Gastrocnemius medialis (tissue), 4 donors: ENCODE measurements around the gene RASA3. TPM values are rescaled to one million over a fixed set of nuclear protein-coding genes. Genes with fewer than 3 reads are reported as not detected.
A peak's percentile ranks its signal among the peaks of the same experiment; 100 is the strongest.

ENCODE experiments used
- ATAC-seq, 2 donors: fragments of 150-250 bp; one replicate each; pipeline ENCODE4 v1.9.1; 2016
- DNase-seq, 2 donors: peaks; one replicate each; pipeline ENCODE4 v3.0.0-alpha.2; 2019
- H3K27ac ChIP-seq, 4 donors: fragments of 200-600 bp; sonication (generic); 1 replicate in 1 of 4; 2 replicates in 3 of 4; pipeline ENCODE4 v1.5.1; 2016 to 2018; ENCODE audit warnings: mild to moderate bottlenecking in 2 of 4, moderate library complexity in 1 of 4
- H3K27me3 ChIP-seq, 3 donors: fragments of 200-600 bp; sonication (generic) in 2 of 3; 1 replicate in 1 of 3; 2 replicates in 2 of 3; pipeline versions ENCODE4 v1.5.1 to v1.6.0; 2016 to 2019; ENCODE audit warnings: mild to moderate bottlenecking in 1 of 3, moderate library complexity in 1 of 3
- H3K36me3 ChIP-seq, 2 donors: fragments of 200-600 bp; sonication (generic) in 1 of 2; one replicate each; pipeline ENCODE4 v1.5.1; 2017 to 2018
- H3K4me1 ChIP-seq, 2 donors: fragments of 200-600 bp; sonication (generic) in 1 of 2; one replicate each; pipeline ENCODE4 v1.5.1; 2016 to 2017; ENCODE audit warnings: mild to moderate bottlenecking in 2 of 2
- H3K4me3 ChIP-seq, 4 donors: fragments of 200-600 bp; sonication (generic) in 3 of 4; 1 replicate in 1 of 4; 2 replicates in 3 of 4; pipeline ENCODE4 v1.5.1; 2016 to 2019; ENCODE audit warnings: mild to moderate bottlenecking in 2 of 4
- H3K9me3 ChIP-seq, 3 donors: fragments of 200-600 bp; sonication (generic) in 2 of 3; 1 replicate in 1 of 3; 2 replicates in 2 of 3; pipeline ENCODE4 v1.5.1; 2016 to 2019
- CTCF ChIP-seq, 5 experiments: fragments of 450-650 bp in 3 of 5; fragments of 200-600 bp in 2 of 5; sonication (generic) in 2 of 5; IDR thresholded peaks in 4 of 5; conservative IDR thresholded peaks in 1 of 5; 1 replicate in 4 of 5; 2 replicates in 1 of 5; pipeline ENCODE4 v1.5.1; 2016 to 2019; ENCODE audit warnings: antibody characterized with exemption in 5 of 5, mild to moderate bottlenecking in 3 of 5, moderate library complexity in 3 of 5
- POLR2A ChIP-seq, 2 donors: fragments of 450-650 bp; IDR thresholded peaks; one replicate each; pipeline ENCODE4 v1.6.1; 2017; ENCODE audit warnings: antibody characterized with exemption in 2 of 2, mild to moderate bottlenecking in 2 of 2, moderate library complexity in 2 of 2
- in situ Hi-C, 4 donors: fragments of 200-750 bp; cut with MboI; loops; one replicate each; pipeline versions ENCODE4 v1.15.0 to v1.8.0; 2017; ENCODE audit warnings: low sequenced_read_pairs in 4 of 4
- intact Hi-C: fragments of 100-400 bp; cut with DNase I; formaldehyde crosslinking; loops from one replicate; pipeline ENCODE4 v1.15.1; 2023; ENCODE audit warnings: low total_unique reads
- total RNA-seq, 4 donors: library from RNA; depleted of rRNA; stranded (reverse); fragments of >200 nt; gene quantifications; one replicate each; pipeline versions ENCODE4 v1.1.0 to v1.2.3, GENCODE V29; 2016

RASA3 gene
- total RNA-seq, 4 donors from 2014 or later = 3.4 to 22.2 (median 10.8) TPM

GRCh38 chr13:114087430-114087829 lies 45.0 kb downstream of the RASA3 start:
- intact Hi-C loops = no loop called here
- Histone ChIP-seq H3K27me3 (no peaks in the 10 kb centered on the region), H3K4me3 (no peak overlapping the region), H3K9me3 (no peaks in the 10 kb centered on the region), H3K27ac (no peak overlapping the region), H3K4me1 (no peaks in the 10 kb centered on the region), H3K36me3 (no peaks in the 10 kb centered on the region)
- in situ Hi-C loops = no loop called here
- ATAC-seq (no peak), DNase-seq (no peak)
- TF ChIP-seq CTCF (IDR thresholded peaks at IDR 0.05 in 4 of 5, conservative IDR thresholded peaks at IDR 0.05 in 1 of 5) (no peak), POLR2A (IDR thresholded peaks at IDR 0.05) (no peak)

DNA sequence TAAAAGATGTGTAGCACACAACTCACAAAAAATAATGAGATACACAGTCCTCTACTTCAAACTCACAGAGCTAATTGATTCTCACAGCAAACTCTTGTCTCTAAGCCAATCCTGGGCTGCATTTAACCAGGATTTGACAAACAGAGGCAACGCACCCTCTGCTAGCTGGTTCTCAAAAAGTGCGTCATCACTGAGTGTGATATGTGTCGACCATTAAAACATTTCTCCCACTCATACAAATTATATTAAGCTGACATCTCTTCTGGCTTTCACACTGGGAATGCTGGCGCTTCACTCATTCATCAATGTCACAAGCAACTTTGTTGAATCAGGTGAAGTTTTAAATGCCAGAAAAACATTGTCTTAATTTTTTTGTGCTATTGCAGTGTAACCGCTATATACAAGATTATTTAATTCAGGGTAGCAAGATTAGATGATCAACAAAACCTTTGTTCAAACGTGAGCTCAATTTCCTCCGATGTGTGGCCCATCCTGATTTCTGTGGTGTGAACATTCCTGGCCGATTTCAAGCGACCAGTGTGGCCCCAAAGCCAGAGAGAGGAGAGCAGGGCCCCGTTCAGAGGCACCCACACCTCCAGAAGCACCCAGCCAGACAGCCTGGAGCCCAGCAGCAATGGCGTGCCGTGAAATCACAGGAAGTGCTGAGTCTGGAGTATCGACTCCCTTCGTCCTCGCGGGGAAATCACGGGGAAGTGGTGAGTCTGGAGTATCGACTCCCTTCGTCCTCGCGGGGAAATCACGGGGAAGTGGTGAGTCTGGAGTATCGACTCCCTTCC lies 49.4 kb downstream of the RASA3 start:
- no peaks in the 10 kb centered on the region for H3K9me3 ChIP-seq
- no peak overlapping the region for H3K4me3 ChIP-seq
- DNase-seq = no peak
- H3K36me3 ChIP-seq = no peaks in the 10 kb centered on the region
- H3K4me1 ChIP-seq = peaks cover 0 to 11% of the 10 kb centered on the region in 2 donors
- in situ Hi-C loops (no loop called here), intact Hi-C loops (no loop called here)
- no peaks in the 10 kb centered on the region for H3K27me3 ChIP-seq
- no peak for ATAC-seq
- no peak for TF ChIP-seq POLR2A (IDR thresholded peaks at IDR 0.05)
- TF ChIP-seq CTCF (IDR thresholded peaks at IDR 0.05 in 4 of 5, conservative IDR thresholded peaks at IDR 0.05 in 1 of 5) = no peak
- no peak overlapping the region for H3K27ac ChIP-seq

DNA sequence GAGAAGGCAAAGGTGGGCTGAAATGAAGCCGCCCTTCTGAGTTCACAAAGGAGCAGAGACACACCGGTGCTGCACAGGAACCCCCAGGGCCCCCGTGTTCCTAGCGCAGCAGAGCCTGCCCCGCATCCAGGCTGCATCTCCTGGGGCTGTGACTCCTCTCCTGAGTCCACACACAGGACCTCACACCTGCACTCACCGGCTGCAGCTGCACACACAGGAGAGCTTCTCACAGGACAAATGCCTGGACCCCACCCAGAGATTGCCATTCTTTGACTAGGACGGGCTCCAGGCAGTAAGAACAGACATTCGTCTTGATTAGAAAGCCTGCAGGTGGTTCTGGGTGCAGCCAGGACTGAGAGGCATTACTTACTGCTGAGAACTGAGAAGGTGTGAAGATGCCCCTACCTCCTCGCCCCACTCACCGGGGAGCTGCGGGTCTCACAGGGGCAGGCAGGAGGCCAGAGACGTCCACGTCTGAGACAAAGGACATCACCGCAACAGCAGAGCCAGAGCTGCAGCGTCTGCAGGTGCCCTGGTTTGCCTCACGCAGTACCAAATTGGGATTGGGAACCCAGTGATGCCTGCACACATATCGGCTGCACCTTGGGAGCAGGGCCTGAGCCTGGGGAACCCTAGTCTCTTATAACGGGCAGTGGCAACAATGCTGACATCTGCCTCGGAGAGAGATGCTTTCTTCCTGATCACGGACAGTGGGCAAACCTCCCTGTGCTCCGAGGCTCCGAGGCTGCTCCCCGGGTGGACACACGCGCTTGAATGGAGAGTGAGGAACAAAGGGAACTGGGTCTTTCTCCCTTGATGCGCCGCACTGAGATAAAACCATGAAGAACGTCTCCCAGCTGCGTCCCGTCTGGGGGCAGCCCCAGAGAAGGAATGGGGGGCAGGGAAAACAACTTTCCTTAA lies 50.4 kb downstream of the RASA3 start:
- intact Hi-C loops (no loop called here), in situ Hi-C loops (no loop called here)
- Histone ChIP-seq H3K27ac (no peak overlapping the region), H3K4me1 (peaks cover 0 to 11% of the 10 kb centered on the region in 2 donors), H3K9me3 (no peaks in the 10 kb centered on the region), H3K27me3 (no peaks in the 10 kb centered on the region), H3K4me3 (no peak overlapping the region), H3K36me3 (no peaks in the 10 kb centered on the region)
- DNase-seq = peak in 1 of 2 donors; percentile 5
- no peak for TF ChIP-seq CTCF (IDR thresholded peaks at IDR 0.05 in 4 of 5, conservative IDR thresholded peaks at IDR 0.05 in 1 of 5)
- no peak for TF ChIP-seq POLR2A (IDR thresholded peaks at IDR 0.05)
- ATAC-seq = no peak

DNA sequence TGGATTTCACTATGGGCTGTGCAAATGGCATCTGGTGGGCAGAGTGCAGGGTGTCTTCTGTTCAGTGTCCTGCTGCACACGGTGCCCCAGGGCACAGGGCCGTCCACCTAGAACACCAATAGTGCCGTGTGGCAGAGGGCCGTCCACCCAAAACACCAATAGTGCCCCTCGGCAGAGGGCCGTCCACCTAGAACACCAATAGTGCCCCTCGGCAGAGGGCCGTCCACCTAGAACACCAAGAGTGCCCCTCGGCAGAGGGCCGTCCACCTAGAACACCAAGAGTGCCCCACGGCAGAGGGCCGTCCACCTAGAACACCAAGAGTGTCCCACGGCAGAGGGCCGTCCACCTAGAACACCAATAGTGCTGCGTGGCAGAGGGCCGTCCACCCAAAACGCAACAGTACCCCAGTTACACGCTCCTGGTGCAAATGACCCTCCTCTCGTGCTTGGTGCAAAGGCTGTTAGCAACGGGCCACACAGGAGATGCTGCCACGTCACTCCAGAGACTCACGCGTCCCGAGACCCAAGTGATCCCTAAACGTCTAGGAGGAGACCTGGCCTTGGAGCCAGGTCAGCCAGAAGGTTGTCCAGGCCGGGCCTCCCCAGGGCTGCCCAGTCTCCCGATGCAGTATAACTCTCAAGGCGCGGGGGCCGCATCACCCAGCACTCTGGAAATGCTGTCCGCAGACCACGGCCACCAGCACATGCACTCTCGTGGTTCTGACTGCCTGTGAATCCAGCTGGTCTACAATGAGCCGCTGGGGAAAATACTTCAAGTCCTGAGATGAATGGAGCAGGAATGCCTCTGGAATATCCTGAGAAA lies 51.5 kb downstream of the RASA3 start:
- H3K36me3 ChIP-seq = no peaks in the 10 kb centered on the region
- H3K27me3 ChIP-seq = no peaks in the 10 kb centered on the region
- H3K4me1 ChIP-seq = peaks cover 0 to 11% of the 10 kb centered on the region in 2 donors
- no peak overlapping the region for H3K27ac ChIP-seq
- H3K4me3 ChIP-seq = no peak overlapping the region
- intact Hi-C loops (no loop called here), in situ Hi-C loops (no loop called here)
- TF ChIP-seq CTCF (IDR thresholded peaks at IDR 0.05 in 4 of 5, conservative IDR thresholded peaks at IDR 0.05 in 1 of 5) (no peak), POLR2A (IDR thresholded peaks at IDR 0.05) (no peak)
- ATAC-seq = no peak
- no peaks in the 10 kb centered on the region for H3K9me3 ChIP-seq
- peak in 1 of 2 donors; percentile 10 for DNase-seq
